Inflammatory macrophage (primary cell): ENCODE measurements around the gene GPX6.
A peak's percentile ranks its signal among the peaks of the same experiment; 100 is the strongest.
"Not testable (repeated sequence)": the region's sequence is repeated elsewhere in the genome, so short reads cannot be mapped to it uniquely, and the experiment has no call there.

Experiments
- DNase-seq, 2 donors: peaks; one replicate each; pipeline ENCODE4 v3.0.0-alpha.2; 2020 to 2022
- total RNA-seq, 18 experiments: gene quantifications; one replicate each; lab custom pipeline; 2026; ENCODE audit warnings: mixed read lengths in 6 of 18, inconsistent platforms in 2 of 18; lab: John Stamatoyannopoulos, UW

The GPX6 gene
- 0 to 0.16 (median 0) reads per million in 18 experiments for total RNA-seq

- no peak for DNase-seq
Measured at GRCh38 chr6:28515676-28516075, at the start of gene GPX6. Gene GPX6, minus strand, starts transcription at chr6:28515793. Its CDS starts 50 bp downstream, at chr6:28515743.

- no peak for DNase-seq
Measured at GRCh38 chr6:28563430-28564095, 48.0 kb upstream of the GPX6 start.

GRCh38 chr6:28558629-28559028 is 43.0 kb upstream of the GPX6 start:
- DNase-seq = no peak

- no peak for DNase-seq
Measured at GRCh38 chr6:28555136-28555535, 39.5 kb upstream of the GPX6 start.

- DNase-seq = no peak
Measured at GRCh38 chr6:28553986-28554881, 38.6 kb upstream of the GPX6 start.

GRCh38 chr6:28553384-28553985 is 37.9 kb upstream of the GPX6 start:
- no peak for DNase-seq

- DNase-seq = no peak
Measured at GRCh38 chr6:28551891-28552666, 36.5 kb upstream of the GPX6 start.

GRCh38 chr6:28547003-28547402 is 31.4 kb upstream of the GPX6 start:
- DNase-seq = not testable (repeated sequence)

- DNase-seq = no peak
Measured at GRCh38 chr6:28545955-28546354, 30.4 kb upstream of the GPX6 start.

- DNase-seq = no peak
Measured at GRCh38 chr6:28543651-28544610, 28.3 kb upstream of the GPX6 start.

- DNase-seq = peak; percentile 17 to 19
Measured at GRCh38 chr6:28542440-28543296, 27.1 kb upstream of the GPX6 start.

- no peak for DNase-seq
Measured at GRCh38 chr6:28541996-28542395, 26.4 kb upstream of the GPX6 start.

GRCh38 chr6:28537509-28538140 is 22.0 kb upstream of the GPX6 start:
- no peak for DNase-seq

- no peak for DNase-seq
Measured at GRCh38 chr6:28537065-28537464, 21.5 kb upstream of the GPX6 start.

GRCh38 chr6:28534875-28535274 is 19.3 kb upstream of the GPX6 start:
- DNase-seq = no peak

- no peak for DNase-seq
Measured at GRCh38 chr6:28534306-28534705, 18.7 kb upstream of the GPX6 start.

- DNase-seq = no peak
Measured at GRCh38 chr6:28531479-28532128, 16.0 kb upstream of the GPX6 start.

- DNase-seq = no peak
Measured at GRCh38 chr6:28530777-28531176, 15.2 kb upstream of the GPX6 start.

- DNase-seq = no peak
Measured at GRCh38 chr6:28525496-28526039, 10.0 kb upstream of the GPX6 start, which contains the start of gene GPX5. Gene GPX5, plus strand, starts transcription at chr6:28525881. Its CDS starts 133 bp downstream, at chr6:28526014.
